HG03139 (cell line): ENCODE results near the gene CARNS1.

Experiments
- ATAC-seq: cut with Tn5 transposase; IDR thresholded peaks from one replicate; pipeline ENCODE4 v1.9.1; 2021; ENCODE audit not compliant: unreplicated experiment

The CARNS1 gene, protein sequence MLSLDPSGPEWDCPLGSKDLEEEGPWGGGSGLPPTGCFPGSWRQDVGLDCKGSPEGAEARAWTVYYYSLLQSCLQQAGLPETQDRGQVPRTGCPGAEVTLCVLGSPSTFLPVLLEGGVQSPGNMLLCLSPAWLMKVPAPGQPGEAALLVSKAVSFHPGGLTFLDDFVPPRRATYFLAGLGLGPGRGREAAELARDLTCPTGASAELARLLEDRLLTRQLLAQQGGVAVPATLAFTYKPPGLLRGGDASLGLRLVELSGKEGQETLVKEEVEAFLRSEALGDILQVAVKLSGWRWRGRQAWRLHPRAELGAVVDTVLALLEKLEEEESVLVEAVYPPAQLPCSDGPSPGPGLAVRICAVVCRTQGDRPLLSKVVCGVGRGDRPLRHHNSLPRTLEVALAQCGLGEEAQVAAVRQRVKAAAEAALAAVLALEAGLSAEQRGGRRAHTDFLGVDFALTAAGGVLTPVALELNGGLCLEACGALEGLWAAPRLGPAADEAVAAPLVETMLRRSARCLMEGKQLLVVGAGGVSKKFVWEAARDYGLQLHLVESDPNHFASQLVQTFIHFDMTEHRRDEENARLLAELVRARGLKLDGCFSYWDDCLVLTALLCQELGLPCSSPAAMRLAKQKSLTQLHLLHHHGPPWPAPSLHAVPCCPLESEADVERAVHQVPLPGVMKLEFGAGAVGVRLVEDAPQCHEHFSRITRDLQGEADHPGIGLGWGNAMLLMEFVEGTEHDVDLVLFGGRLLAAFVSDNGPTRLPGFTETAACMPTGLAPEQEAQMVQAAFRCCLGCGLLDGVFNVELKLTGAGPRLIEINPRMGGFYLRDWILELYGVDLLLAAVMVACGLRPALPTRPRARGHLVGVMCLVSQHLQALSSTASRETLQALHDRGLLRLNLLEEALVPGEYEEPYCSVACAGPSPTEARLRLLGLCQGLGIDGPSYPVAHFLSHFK

DNA sequence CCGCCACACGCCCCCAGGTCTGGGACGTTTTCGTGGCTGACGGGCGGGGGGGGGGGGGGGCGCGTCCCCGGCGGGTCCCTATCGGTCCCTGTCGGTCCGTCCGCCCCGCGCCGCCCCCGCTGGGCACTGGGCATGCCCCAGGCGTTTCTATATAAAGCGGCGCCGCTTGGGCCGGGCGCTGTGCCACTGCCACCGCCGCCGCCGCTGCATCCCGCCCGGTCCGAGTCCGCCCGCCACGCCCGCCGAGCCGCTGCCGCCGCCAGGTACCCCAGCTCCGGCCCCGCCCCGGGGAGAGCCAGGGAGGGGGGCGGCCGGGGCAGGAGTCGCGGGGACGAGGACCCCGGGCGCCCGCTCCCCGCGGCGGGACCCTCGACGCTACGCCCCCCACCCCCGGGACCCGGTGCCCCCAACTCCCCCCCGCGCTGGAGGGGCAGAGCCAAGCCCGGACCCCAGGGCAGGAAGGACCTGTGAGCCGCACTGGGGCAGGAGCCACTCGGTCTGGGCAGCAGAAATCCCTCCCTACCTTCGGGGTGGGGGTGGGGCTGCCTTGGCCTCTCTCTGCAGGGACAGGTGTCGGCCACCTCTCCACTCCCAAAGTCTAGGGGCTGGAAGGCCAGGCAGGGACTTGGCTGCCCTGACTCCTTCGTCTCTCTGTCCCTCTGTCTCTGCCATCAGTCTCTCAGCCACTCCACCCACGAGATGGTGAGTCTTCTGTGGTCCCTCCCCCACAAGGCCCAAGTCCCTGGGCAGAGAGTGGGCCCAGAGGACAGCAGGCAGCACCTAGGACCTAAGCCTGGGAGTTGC is at the start of gene CARNS1:
Gene CARNS1 (plus strand): TSS at position 178 of the 804 bp plus-strand sequence. CDS start 522 bp downstream, at position 700.
- ATAC-seq: no peak

DNA sequence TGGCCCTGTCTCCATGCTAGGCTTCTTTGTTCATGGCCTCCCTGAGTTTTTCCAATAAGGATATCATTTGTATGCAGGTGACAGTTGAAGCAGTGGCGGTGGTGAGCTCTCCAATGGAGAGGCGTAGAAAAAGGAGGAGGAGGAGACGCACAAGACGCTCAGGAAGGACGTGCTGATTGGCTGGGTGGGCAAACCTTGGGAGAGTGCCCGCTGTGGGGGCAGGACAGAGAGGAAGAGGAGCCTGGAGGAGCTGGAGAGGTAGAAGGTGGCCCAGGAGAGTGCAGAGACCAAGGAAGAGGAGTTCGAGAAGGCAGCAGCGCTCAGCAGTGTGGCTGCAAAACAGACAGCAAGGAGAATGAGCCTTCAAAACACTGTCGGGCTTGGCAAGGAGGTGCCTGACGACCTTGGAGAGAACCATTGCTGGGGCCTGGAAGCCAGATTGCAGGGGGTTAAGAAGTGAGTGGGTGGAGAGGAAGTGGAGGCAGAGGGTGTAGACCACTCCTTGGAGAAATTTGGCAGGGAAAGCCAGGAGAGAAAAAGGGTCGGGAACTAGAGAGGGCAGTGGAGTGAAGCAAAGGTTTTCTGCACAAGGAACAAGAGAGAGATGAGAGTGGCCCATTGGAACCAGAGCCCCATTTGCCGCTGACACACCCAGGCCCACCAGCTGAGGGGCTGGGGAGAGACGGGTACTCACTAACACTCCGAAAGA is 49.6 kb upstream of the CARNS1 start:
- ATAC-seq: no peak

- no peak for ATAC-seq
Observed at GRCh38 chr11:67366546-67366945, 48.9 kb upstream of the CARNS1 start.

- no peak for ATAC-seq
Observed at GRCh38 chr11:67366961-67367760, 48.3 kb upstream of the CARNS1 start.

GRCh38 chr11:67367761-67368227 is 47.7 kb upstream of the CARNS1 start:
- no peak for ATAC-seq

DNA sequence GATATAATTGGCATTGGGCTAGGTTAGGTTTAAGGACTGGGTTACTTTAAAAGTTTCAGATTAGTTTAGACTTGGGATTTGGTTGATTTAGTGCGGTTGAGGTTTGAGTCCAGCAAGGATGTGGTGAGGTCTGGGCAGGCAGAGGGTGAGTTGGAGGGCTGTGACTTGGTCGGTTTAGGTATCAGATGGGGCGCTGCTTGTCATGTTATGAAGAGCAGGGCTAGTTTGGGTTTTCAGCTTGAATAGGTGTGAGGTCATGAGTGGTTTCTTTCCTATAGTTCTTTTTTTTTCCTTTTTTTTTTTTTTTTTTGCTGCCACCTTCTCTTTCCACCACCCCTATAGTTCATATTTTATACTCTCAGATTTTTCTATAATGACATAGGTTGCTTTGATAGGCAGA is 46.9 kb upstream of the CARNS1 start:
- no peak for ATAC-seq

GRCh38 chr11:67369275-67369674 is 46.2 kb upstream of the CARNS1 start:
- ATAC-seq: no peak

DNA sequence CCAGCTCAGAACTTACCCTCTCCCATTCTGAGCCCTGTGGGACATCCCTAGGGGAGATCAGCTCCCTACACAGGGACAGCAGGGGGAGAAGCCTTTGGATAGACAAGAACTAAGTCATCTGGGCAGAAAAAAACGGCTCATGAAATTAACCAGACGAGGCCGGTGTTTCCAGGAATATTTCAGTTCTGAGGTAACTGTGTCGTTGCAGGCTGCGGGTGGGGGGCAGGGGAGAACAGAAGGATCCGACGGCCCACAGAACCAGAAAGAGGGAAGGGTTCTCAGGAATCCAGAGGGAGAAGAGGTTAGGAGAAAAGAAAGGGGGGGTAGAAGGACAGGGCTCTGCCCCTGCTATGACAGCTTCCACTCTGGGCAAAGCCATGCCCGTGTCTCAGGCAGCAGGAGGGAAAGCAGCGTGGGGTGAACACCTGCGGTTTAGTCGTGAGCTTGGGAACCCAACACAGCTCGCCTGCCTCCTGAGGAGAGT is 45.6 kb upstream of the CARNS1 start:
- no peak for ATAC-seq

GRCh38 chr11:67370351-67371076 is 45.0 kb upstream of the CARNS1 start:
- ATAC-seq: no peak

DNA sequence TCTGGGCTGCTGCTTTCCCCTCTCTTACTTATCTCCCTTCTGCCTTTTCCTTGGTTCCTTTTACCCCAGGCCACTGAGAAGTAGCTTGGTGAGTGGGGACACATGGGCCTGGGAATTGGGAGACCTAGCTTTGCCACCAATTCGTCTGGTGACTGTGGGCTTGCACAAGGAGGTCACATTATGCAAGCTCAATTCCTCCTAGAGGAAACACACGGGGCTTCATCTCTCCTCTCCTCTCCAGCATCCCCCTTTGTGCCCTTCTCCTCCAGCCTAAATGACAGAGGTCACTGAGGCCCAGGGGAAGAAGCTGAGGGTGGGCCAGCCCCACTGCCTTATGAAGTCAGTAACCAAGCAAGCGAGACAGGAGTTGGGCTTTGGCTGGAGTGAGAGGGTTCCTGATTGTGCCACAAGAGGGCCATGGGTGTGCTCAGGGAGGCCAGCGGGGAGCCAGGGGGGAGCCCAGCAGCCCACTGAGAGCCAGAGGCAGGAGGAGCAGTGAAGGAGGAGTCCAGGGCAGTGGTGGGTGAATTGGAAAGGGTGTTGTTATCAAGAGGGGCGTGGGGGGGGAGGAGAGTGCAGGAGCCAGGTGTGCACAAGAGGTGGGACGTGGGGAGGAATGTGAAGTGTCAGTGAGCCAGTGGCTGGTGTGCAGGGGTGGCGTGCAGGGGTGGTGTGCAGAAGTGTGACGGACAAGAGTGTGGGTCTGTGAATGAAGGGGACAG is 44.1 kb upstream of the CARNS1 start:
- no peak for ATAC-seq

DNA sequence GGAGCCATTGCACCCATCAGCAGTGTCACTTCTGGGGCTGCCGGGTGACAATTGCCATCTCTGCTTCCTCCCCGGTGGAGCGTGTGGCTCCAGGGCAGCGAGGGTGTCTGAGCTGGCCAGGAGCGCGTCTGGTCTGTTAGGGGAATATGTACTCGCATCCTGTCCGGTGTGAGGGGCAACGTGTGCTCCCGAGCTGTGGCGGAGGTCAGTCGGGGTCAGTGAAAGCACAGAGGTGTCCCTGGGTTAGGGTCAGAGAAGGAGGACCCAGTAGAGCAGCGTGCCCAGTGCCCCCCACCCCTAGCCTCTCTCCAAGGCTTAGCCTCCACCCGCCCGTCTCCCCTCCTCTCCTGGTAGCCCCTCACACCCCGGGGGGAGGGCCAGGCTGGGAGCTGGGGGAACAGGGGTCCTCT is 43.6 kb upstream of the CARNS1 start:
- no peak for ATAC-seq

- no peak for ATAC-seq
Observed at GRCh38 chr11:67372321-67372992, 43.0 kb upstream of the CARNS1 start.

GRCh38 chr11:67372993-67373647 is 42.4 kb upstream of the CARNS1 start, which contains the start of gene CLCF1:
CLCF1 (minus strand) TSS chr11:67373598; CDS start chr11:67373539, 59 bp downstream.
- no peak for ATAC-seq

DNA sequence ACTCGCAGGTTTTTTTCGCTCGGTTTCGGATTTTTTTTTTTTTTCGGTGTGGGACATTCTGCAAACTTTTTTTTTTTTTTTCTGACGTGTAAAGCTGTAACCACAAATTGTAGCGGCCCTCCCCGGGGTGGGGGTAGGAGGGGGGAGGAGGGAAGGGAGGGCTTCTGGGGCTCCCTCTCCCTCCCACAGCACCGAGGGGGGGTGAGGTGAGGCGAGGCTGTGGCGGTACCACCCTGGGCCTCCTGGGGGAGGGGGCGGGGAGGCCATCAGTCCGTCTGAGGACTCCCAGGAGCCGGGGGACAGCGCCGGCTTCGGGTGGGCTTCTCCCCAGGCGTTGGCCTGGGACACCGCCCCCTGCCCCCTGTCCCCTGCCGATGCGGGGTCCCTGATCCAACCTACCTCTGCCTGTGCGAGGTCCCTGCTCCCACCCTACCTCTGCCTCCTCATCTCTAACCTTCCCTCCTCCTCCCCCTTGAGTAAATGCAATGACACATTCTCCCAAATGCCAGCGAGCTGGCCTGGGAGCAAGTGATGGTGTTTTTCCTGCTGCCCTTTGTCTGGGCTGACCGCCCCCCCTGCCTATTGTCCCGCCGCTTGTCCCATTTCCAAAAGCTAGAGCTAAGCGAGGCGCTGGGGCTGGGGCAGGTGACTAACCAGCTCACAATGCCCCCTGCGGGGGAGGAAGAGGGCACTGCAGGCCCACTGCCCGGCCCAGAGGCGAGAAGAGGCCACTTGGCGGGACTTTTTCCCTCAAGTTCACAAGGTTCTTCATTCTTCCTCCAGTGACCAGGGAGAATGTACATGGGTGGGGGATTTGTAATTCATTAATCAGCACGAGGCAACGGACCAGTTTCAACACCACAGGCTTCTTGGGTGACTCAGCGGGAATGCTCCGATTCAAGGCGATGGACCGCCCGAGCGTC is 41.6 kb upstream of the CARNS1 start:
- no peak for ATAC-seq

- ATAC-seq: no peak
Observed at GRCh38 chr11:67374571-67375281, 40.8 kb upstream of the CARNS1 start.
